Posterior cingulate gyrus (tissue), 11 donors: Measurements from ENCODE around the gene AP5S1.
"Not testable (repeated sequence)": the region's sequence is repeated elsewhere in the genome, so short reads cannot be mapped to it uniquely, and the experiment has no call there.

Experiments used
- DNase-seq, 10 donors: peaks; one replicate each; pipeline versions ENCODE4 v3.0.0 to v3.0.0-alpha.2; 2020 to 2021; ENCODE audit warnings: mixed read lengths in 3 of 10
- intact Hi-C: fragments of 100-400 bp; cut with DNase I; formaldehyde crosslinking; loops from one replicate; pipeline ENCODE4 v1.15.1; 2023

Gene AP5S1

GRCh38 chr20:3787324-3788014, 32.9 kb upstream of the AP5S1 start:
- intact Hi-C loops, result loop anchor here (2.0 to 10.0 kb wide), 2 partner anchors 59 to 297 kb away; partner anchors contain the start of gene MAVS
- peak in 3 of 10 donors; percentile 29 to 40 (median 37) for DNase-seq

- DNase-seq, result peak in 2 of 10 donors; percentile 8 to 54
- intact Hi-C loops, result loop anchor here (10.0 kb wide), 1 partner anchor 296 kb away; no protein-coding TSS in a partner anchor
Measured at GRCh38 chr20:3788685-3789155, 31.6 kb upstream of the AP5S1 start.

- intact Hi-C loops, result loop anchor here (10.0 kb wide), 1 partner anchor 296 kb away; no protein-coding TSS in a partner anchor
- DNase-seq, result peak in 2 of 10 donors; percentile 7 to 16
Measured at GRCh38 chr20:3789201-3789600, 31.1 kb upstream of the AP5S1 start.

- intact Hi-C loops, result not testable (repeated sequence)
Measured at GRCh38 chr20:3794168-3794567, 26.2 kb upstream of the AP5S1 start.

GRCh38 chr20:3794701-3795420, 25.5 kb upstream of the AP5S1 start:
- intact Hi-C loops, result no loop called here

More at GRCh38 chr20:3794168-3794567, 26.2 kb upstream of the AP5S1 start:
- not testable (repeated sequence) for DNase-seq

GRCh38 chr20:3795511-3796468, 24.6 kb upstream of the AP5S1 start, which contains the start of gene CDC25B:
Gene CDC25B (plus strand): TSS chr20:3796310. CDS start chr20:3796532, 222 bp downstream.
- peak; percentile 93 to 99 (median 95) for DNase-seq
- intact Hi-C loops, result no loop called here

More at GRCh38 chr20:3794701-3795420, 25.5 kb upstream of the AP5S1 start:
- peak in 3 of 10 donors; percentile 44 to 77 (median 55) for DNase-seq

GRCh38 chr20:3796477-3797225, 23.7 kb upstream of the AP5S1 start:
- intact Hi-C loops, result no loop called here
- DNase-seq, result peak in 3 of 10 donors; percentile 31 to 80 (median 41)

- intact Hi-C loops, result no loop called here
- DNase-seq, result peak in 3 of 10 donors; percentile 33 to 55 (median 54)
Measured at GRCh38 chr20:3797226-3797545, 23.2 kb upstream of the AP5S1 start.

- intact Hi-C loops, result no loop called here
- DNase-seq, result peak in 3 of 10 donors; percentile 30 to 50 (median 49)
Measured at GRCh38 chr20:3797592-3798372, 22.6 kb upstream of the AP5S1 start.

GRCh38 chr20:3798373-3798768, 22.0 kb upstream of the AP5S1 start:
- intact Hi-C loops, result no loop called here
- peak in 4 of 10 donors; percentile 48 to 89 (median 78) for DNase-seq

GRCh38 chr20:3798908-3799248, 21.5 kb upstream of the AP5S1 start:
- DNase-seq, result peak in 3 of 10 donors; percentile 50 to 79 (median 57)
- intact Hi-C loops, result no loop called here

GRCh38 chr20:3800256-3800877, 20.0 kb upstream of the AP5S1 start:
- intact Hi-C loops, result no loop called here
- DNase-seq, result peak in 3 of 10 donors; percentile 32 to 67 (median 64)

- intact Hi-C loops, result no loop called here
- peak in 3 of 10 donors; percentile 55 to 81 (median 63) for DNase-seq
Measured at GRCh38 chr20:3800878-3801260, 19.5 kb upstream of the AP5S1 start.

GRCh38 chr20:3801299-3801698, 19.0 kb upstream of the AP5S1 start:
- peak in 1 of 10 donors; percentile 25 for DNase-seq
- intact Hi-C loops, result no loop called here

- peak in 3 of 10 donors; percentile 58 to 71 (median 60) for DNase-seq
- intact Hi-C loops, result no loop called here
Measured at GRCh38 chr20:3801846-3802245, 18.5 kb upstream of the AP5S1 start.

GRCh38 chr20:3802524-3803239, 17.7 kb upstream of the AP5S1 start:
- intact Hi-C loops, result no loop called here
- peak in 3 of 10 donors; percentile 17 to 66 (median 40) for DNase-seq

- DNase-seq, result peak in 3 of 10 donors; percentile 58 to 68 (median 62)
- intact Hi-C loops, result no loop called here
Measured at GRCh38 chr20:3803289-3803688, 17.1 kb upstream of the AP5S1 start.
